Inflammatory macrophage treated with lipopolysaccharide for 4 hours (primary cell): ENCODE results near the gene INPP5K.

Source experiments
- DNase-seq: peaks from one replicate; pipeline ENCODE4 v3.0.0-alpha.2; 2020

The INPP5K gene

DNA sequence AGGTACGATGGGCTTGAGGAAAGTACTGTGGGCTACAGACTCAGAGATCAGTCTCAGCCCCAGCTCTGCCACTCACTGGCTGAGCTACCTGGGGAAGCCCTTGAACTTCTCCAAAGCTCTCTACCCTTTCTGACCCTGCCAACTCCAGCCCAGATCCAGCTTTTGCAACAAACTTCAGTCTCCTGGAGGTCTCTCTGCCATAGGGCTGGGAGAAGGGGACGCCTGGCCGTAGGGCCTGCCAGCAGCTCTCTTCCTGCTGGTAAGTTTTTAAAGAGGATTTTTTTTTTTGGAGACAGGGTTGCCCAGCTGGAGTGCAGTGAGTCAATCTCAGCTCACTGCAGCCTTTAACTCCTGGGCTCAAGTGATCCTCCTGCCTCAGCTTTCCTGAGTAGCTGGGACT is 11.5 kb downstream of the INPP5K start:
- DNase-seq, result no peak

GRCh38 chr17:1503699-1504098 is 12.7 kb downstream of the INPP5K start:
- no peak for DNase-seq

DNA sequence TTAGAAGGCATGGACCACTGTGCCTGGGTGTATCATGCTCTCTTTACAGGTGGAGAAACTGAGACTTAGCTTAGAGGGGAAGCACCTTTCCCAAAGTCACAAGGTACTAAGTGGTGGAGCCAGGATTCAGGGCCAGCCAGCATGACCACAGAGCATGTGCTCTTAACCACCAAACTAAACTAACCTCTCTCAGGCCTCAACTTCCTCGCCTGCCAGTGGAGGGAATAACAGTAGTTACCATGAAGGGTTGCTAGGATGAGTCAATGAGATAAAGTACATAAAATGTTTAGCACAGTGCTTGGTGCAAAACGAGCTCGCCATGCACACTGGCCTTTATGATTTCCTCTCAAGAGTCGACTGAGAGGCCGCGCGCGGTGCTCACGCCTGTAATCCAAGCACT is 17.5 kb downstream of the INPP5K start:
- DNase-seq, result peak; percentile 47

DNA sequence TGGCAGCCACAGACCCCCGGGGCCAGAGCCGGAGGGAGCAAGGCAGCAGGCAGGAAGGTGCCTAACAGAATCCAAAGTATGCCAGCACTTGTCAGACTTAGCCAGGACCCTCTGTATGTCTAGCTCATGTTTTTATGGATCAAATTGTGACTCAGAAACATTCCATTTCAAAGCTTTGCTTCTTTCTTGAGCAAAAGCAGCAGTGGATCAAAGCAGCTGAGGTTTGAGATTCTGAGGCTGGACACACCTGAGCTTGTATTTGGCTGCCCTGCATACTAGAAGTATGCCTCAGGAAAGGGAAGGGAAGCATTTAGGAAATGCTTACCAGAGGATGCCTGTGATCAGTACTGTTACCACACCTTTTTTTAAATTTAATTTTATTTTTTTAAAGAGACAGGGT is 18.2 kb downstream of the INPP5K start:
- no peak for DNase-seq

GRCh38 chr17:1497831-1498230 is 18.6 kb downstream of the INPP5K start:
- no peak for DNase-seq

DNA sequence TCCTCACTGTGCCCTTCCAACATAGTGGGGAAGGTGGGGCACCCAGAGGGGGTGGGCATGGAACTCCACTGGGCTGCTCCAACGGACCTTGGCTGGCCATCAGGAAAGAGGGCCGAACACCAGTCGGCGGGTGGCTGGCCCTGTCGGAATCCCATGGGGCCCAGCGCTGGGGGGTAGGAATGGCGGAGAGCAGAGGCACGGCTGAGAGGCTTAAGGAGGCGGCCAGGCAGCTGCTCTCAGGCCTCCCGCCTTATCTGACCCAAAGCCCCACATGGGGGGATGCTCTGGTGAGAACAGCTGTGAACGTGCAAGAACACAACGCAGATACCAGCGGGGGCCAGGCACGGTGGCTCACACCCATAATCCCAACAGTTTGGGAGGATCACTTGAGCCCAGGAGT is 19.5 kb downstream of the INPP5K start:
- no peak for DNase-seq

- DNase-seq, result no peak
Observed at GRCh38 chr17:1495265-1495989, 21.0 kb downstream of the INPP5K start.

DNA sequence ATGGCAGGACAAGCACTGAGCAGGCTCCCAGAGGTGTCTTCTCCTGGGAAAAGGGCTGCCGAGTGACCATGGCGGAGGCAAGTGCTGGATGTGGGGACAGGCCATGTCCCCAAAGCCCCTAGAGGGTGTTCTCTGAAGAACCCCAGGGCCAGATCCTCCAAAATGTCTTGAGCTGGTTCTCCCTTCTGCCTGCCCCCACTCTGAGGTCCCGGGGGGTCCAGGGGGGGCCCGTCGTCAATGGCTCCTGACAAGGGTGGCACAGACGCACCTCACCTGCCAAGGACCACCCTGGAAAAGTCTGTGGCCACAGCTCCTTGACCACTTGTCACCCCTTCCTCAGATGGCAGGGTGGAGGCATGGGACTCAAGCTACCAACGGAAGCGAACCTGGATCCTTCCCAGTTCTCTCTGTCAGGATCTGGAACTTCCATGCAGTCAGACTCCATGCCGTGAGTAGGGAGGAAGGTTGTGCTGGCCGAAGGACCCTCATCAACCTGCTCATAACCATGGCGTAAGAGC is 21.6 kb downstream of the INPP5K start:
- DNase-seq, result no peak

DNA sequence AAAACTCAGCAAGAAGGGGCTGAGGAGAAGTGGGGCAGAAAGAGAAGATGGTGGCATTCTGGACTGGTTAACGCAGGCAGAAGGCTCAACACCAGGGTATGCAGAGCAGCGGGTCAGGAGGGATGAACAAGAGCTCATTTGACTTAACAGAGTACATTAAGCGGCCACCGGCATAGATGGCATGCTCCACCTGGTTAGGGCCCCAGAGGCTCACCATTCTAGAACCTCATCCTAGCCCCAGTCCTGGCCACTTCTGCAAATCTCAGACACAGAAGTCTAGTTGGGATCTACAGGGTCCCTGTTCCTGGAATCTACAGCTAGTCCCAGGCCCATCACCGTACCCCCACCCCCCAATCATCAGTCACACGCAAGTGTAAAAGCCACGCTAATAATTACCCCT is 22.2 kb downstream of the INPP5K start:
- no peak for DNase-seq

- DNase-seq, result peak; percentile 67
Observed at GRCh38 chr17:1493291-1493980, 23.0 kb downstream of the INPP5K start.

DNA sequence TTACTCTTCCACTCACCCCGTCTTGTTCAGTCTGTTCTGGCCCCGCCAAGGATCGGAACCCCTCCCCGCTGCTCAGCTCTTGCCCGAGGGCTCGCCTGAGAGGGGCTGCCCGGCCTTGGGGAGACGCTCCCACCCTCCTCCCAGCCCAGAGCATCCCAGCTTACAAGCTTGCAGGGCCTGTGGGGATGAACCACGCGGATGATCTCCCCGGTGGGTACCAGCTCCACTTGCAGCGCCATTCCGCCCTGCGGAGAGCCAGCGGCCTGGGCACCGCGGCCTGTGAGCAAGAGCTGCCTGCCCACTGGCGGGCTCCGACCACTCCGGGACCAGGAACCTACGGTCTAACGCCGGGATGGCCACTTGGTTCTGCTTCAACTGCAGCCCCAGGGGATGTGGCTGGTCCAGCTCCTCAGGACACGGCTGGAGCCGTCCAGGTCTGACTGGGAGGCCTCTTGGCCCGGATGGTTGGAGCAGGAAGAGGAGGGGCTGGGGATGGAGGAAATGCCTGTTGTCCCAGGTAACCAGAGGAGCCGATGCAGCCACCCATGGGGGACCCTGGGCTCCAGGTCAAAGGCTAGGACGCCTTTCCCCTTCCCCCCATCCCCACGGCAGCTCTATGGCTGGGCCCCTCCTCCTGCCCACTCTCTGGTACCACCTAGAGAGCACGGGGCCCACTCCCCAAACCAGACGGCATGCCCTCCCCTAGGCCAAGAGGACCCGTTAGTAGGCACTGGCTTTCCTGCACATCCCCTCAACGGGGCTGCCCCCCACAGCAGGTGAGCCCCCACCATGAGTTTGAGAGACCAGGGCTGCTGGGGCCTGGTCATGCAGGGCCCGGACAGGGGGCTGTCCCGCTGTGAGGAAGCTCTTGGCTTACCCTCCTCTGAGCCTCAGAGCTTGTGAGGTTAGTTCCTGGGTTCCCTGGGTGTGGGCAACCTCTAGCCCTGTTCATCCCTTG is 23.9 kb downstream of the INPP5K start, which contains the start of gene MYO1C:
MYO1C (minus strand) TSS at position 438 of the 958 bp plus-strand sequence; CDS start at position 239, 199 bp downstream.
- no peak for DNase-seq

DNA sequence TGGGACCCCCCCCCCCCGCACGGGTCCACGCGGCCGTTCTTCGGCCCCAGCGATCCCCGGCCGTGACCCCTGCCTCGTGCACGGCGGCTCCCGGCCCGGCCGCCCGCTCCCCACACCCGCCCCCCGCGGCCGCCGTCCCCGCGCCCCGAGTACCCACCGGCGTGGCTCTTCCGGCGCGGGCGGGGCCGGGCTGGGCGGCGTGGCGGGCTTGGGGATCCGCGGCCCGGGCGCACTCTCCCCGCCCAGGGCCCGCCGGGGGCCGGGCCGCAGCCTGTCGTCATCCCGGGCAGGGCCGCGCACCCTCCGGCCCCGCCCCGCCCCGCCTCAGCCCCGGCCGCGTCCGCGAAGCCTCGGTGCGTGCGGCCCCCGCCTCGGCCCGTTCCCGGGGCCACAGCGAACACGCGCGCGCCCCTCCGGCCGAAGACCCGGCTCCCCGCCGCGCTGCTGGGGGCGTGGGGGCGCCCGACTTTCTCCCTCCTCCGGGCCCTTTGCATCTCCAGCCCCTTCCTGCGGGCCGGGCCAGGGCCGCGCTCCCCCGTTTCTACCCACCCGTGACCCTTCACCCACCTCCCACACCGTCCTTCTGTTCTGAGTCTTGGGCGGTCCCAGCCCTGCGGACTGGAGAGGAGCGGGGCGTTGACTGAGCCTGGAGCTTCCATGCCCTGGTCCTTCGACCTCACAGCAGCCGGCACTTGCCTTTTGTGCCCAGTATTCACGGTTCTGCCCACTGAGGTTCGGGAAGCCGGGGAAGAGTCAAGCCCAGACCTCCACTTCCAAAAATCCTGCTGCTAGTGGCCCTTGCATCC is 24.8 kb downstream of the INPP5K start:
- DNase-seq, result peak; percentile 67

DNA sequence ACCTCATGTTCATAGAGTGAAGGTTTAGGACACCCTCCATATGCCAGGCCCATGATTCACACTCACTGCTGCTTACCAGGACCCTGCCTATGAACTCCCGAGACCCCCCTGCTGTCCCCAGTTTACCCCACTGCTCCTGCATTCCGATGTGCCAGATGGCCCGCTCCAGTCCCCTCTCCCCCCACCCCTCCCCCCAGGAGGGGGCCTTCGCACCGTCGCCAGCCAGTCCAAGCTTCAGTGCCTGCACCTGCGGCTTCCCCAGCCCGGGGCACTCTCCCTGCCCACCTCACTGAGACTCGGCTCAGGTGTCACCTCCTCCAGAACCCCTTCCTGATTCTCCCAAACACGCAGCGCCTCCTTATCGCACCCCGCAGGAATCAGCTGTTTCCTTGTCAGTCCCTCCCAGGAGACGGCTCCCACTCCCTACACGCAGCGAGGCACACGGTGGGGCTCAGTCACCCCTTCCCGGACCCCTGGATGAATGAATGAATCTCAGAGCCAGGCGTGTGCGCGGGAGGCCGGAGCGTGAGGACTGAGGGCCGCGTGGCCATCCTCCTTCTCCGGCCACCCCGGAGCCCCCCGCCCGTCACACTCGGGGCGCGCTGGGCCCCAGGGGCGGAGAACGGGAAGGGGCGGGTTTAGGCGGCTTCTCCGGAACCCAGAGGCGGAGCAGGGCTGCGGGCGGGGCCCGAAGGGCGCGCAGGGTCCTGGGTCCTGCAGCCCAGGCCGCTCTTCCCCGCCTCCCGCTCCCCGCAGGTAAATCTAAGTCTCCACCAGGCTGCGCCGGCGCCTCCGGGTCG is 25.6 kb downstream of the INPP5K start:
- peak; percentile 31 for DNase-seq

GRCh38 chr17:1488826-1489270 is 27.6 kb downstream of the INPP5K start:
- DNase-seq, result no peak

DNA sequence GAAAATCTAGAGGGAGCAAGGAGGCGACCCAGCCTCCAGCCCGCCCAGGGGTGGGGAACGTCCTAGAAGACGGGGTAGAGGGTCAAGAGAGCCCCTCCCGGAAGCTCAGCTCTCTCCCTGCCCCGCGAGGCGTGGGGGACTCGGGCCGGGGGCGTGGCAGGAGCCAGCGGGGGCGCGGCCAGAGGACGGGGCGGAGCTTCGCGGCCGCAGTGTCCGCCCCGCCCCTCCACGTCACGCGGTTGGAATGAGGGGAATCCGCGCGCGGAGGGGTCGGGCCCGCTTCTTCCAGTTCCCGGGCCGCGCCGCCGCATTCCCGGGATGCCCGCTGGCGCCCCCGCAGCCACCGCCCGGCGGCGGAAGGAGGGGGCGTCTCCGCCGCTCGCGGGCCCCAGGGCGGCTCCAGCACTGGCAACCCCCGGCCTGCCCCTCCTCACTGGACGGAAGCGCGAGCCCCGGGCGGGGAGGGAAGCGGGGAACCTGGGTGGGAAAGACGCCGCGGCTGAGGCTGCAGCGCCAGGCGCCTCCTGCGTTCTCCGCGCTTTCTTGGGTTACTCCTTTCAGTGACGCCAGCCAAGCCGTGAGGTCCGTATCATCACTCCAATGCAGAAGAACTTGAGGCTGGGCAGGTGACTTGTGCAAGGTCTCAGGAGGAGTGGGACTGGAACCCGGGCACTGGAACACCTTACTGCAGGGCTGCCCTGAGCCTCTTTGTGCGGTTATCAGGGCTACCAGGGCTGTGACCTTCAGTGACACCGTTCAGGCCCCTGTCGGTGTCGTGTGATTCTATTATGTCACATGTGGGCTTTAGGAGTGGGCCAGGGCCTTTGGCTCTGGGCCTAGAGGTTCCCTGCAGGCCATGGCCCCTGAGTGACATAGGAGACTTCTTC is 28.2 kb downstream of the INPP5K start:
- peak; percentile 66 for DNase-seq

GRCh38 chr17:1486802-1487695 is 29.4 kb downstream of the INPP5K start:
- peak; percentile 38 for DNase-seq

GRCh38 chr17:1485423-1486376 is 30.7 kb downstream of the INPP5K start:
- DNase-seq, result peak; percentile 61
